Retinal pigment epithelial cell (primary cell): ENCODE measurements around the gene ADGRE1.

ENCODE experiments used
- DNase-seq: peaks from one replicate; pipeline ENCODE4 v3.0.0-alpha.2; 2010; ENCODE audit warnings: low read depth
- H3K4me3 ChIP-seq: 2 replicates; pipeline ENCODE4 v1.5.1; 2011; ENCODE audit warnings: mild to moderate bottlenecking, low read length, control low read depth, moderate library complexity
- TF ChIP-seq, protein P1 (sequence below): conservative IDR thresholded peaks from 2 replicates; pipeline ENCODE4 v1.5.1; 2011; ENCODE audit warnings: low read depth, low read length, control low read depth, inconsistent platforms

ADGRE1 gene

DNA sequence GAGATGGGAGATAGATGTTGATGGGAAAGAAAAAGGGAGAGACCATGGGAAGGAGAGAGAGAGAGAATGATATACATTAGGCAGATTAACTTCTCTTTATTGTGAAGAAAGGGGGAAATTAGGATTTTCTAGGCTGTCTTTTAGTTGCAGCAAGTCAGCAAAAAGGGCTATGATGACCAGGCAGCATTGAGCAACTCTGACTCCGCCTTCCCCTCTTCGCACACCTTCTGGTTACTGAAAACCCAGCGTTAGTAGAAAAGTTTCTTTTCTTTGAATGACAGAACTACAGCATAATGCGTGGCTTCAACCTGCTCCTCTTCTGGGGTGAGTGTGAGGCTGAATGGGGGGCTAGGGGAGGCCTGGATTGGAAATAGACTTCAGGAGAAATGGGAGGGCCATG is at the start of gene ADGRE1:
Gene ADGRE1, plus strand, starts transcription at position 264 of the 400 bp plus-strand sequence. Its CDS starts 30 bp downstream, at position 294.
- TF ChIP-seq, protein P1, sequence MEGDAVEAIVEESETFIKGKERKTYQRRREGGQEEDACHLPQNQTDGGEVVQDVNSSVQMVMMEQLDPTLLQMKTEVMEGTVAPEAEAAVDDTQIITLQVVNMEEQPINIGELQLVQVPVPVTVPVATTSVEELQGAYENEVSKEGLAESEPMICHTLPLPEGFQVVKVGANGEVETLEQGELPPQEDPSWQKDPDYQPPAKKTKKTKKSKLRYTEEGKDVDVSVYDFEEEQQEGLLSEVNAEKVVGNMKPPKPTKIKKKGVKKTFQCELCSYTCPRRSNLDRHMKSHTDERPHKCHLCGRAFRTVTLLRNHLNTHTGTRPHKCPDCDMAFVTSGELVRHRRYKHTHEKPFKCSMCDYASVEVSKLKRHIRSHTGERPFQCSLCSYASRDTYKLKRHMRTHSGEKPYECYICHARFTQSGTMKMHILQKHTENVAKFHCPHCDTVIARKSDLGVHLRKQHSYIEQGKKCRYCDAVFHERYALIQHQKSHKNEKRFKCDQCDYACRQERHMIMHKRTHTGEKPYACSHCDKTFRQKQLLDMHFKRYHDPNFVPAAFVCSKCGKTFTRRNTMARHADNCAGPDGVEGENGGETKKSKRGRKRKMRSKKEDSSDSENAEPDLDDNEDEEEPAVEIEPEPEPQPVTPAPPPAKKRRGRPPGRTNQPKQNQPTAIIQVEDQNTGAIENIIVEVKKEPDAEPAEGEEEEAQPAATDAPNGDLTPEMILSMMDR, result no peak
- DNase-seq, result no peak
- no peak within 1 kb of the TSS for H3K4me3 ChIP-seq

GRCh38 chr19:6838062-6838655 is 49.2 kb upstream of the ADGRE1 start:
- DNase-seq, result no peak
- TF ChIP-seq, protein P1, result no peak
- no peak overlapping the region for H3K4me3 ChIP-seq

- H3K4me3 ChIP-seq, result no peak overlapping the region
- DNase-seq, result no peak
- TF ChIP-seq, protein P1, result no peak
These were observed 44.3 kb upstream of the ADGRE1 start for GRCh38 chr19:6842871-6843607.

DNA sequence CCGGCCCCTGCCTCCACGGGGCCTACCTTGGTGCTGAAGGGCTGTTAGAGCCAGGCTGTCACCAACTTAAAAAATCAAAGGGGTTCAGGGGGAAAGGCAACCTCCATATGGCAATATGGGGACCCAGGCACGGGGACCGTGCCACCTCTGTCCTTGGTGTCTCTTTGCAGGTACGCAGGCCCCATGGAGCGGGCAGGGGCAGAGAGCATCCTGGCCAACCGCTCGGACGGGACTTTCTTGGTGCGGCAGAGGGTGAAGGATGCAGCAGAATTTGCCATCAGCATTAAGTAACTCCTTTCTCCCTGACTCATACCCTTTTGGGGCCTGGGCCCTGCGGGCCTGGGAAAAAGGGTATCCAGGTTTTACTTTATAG is 39.6 kb upstream of the ADGRE1 start:
- TF ChIP-seq, protein P1, result no peak
- no peak overlapping the region for H3K4me3 ChIP-seq
- no peak for DNase-seq

DNA sequence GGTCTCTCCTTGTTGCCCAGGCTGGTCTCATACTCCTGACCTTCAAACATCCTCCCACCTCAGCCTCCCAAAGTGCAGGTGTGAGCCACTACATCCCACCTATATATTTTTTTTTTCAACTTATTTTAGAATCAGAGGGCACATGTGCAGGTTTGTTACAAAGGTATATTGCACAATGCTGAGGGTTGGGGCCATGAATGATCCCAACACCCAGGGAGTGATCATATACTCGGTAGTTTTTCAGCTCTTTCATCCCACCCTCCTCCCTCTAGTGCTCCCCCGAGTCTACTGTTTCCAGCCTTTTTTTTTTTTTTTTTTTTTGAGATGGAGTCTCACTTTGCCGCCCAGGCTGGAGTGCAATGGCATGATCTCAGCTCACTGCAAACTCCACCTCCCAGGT is 38.4 kb upstream of the ADGRE1 start:
- no peak for DNase-seq
- H3K4me3 ChIP-seq, result no peak overlapping the region
- TF ChIP-seq, protein P1, result no peak

DNA sequence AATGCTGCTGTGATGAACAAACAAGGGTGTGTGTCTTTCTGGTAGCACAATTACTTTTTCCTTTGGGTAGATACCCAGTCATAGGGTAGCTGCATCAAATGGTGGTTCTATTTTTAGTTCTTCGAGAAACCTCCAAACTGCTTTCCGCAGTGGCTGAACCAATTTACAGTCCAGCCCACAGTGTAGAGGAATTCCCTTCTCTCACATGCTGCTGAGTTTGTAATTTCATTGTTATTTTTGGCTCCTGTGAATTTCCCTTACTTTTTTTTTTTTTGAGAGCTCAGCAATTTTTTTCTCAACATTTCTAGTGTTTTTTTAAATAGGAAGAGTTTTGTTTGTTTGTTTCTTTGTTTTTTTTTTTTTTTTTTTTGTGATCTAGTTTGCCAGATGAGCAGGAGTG is 37.5 kb upstream of the ADGRE1 start:
- H3K4me3 ChIP-seq, result no peak overlapping the region
- no peak for DNase-seq
- TF ChIP-seq, protein P1, result no peak

DNA sequence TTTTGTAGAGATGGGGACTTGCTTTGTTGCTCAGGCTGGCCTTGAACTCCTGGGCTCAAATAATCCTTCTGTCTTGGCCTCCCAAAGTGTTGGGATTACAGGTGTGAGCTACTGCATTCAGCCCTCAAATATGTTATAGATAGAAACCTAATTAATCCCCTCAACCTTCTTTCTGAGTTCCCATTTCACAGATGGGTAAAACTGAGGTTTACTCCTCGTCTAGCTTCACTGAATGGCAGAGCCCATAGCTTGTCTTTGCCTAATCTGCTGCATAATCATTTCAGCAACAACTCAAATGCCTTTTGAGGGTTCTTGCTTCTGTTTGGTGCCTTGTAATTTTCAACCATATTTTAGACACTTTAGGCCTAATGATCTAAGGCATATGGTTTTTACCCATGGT is 36.0 kb upstream of the ADGRE1 start:
- no peak overlapping the region for H3K4me3 ChIP-seq
- no peak for DNase-seq
- TF ChIP-seq, protein P1, result no peak
